Activated CD4-positive, alpha-beta T cell treated with anti-CD3 and anti-CD28 coated beads, Interleukin-2, amount 10 ng/mL, durations not matched to agents 7 days and 5 days (primary cell): ENCODE data around the gene METTL3. TPM values are rescaled to one million over a fixed set of nuclear protein-coding genes. Genes with fewer than 3 reads are reported as not detected.

Experiments used
- CTCF ChIA-PET: fragments of 350-600 bp; sonication (Branson Sonifier 250); formaldehyde crosslinking; loops from one replicate; lab custom pipeline; 2021; ENCODE audit warnings: antibody characterized with exemption; lab: Charles Lee
- POLR2A ChIA-PET: fragments of 350-600 bp; sonication (Branson Sonifier 250); formaldehyde crosslinking; loops from one replicate; lab custom pipeline; 2021; ENCODE audit warnings: antibody characterized with exemption; lab: Charles Lee
- DNase-seq: peaks from one replicate; pipeline ENCODE4 v3.0.0-alpha.2; 2020
- H3K27ac Mint-ChIP-seq: one replicate; pipeline ENCODE4 v1.8.0; 2021; ENCODE audit warnings: mild to moderate bottlenecking, moderate library complexity, mixed read lengths
- H3K27me3 Mint-ChIP-seq: one replicate; pipeline ENCODE4 v1.8.0; 2021; ENCODE audit warnings: mixed read lengths
- H3K36me3 Mint-ChIP-seq: one replicate; pipeline ENCODE4 v1.8.0; 2021; ENCODE audit warnings: low read depth, mixed read lengths
- H3K4me1 Mint-ChIP-seq: one replicate; pipeline ENCODE4 v1.8.0; 2021; ENCODE audit warnings: mixed read lengths
- H3K4me3 Mint-ChIP-seq: one replicate; pipeline ENCODE4 v1.8.0; 2021; ENCODE audit warnings: mild to moderate bottlenecking, moderate library complexity, mixed read lengths
- H3K9me3 Mint-ChIP-seq: one replicate; pipeline ENCODE4 v1.8.0; 2021; ENCODE audit warnings: mixed read lengths
- total RNA-seq, 2 experiments: library from RNA; stranded (reverse); gene quantifications; one replicate each; pipeline ENCODE4 v1.2.3, GENCODE V29; 2021

The METTL3 gene
- total RNA-seq, 2 experiments from 2014 or later: 80.2 to 81.4 TPM

DNA sequence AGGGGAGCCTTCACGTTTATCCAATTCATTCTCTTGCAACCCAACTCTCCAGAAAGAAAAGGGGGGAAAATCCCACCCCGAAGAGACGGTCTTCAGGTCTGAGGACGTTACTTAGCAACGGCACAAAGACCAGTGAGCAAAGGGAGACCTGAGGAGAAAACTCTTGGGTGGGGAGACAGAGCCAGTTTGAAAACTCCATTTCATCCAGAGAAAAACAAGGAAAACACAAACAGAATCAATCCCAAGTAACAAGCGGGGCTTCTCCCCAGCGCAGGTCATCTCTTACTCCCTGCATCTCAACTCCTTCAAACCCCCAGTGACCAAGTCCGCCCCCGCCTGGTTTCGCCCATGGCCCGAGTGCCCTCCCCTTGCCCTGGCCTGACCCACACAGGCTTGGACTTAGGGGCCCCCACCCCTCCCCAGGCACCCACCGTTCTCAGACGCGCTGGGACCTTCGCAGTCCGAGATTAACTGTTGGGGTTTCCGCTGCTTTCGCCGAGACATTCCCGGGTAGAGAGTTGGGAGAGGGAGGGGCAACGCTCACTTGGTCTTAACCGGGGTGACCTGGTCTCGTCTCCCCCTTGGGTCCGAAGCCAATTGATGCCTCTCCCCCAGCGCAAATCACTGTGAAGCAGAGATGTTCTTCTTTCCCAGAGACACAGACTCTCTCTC, 25.4 kb upstream of the METTL3 start:
- no peaks in the 10 kb centered on the region for H3K36me3 Mint-ChIP-seq
- H3K27ac Mint-ChIP-seq: no peak overlapping the region
- H3K9me3 Mint-ChIP-seq: no peaks in the 10 kb centered on the region
- H3K4me3 Mint-ChIP-seq: no peak overlapping the region
- H3K4me1 Mint-ChIP-seq: peaks cover 5% of the 10 kb centered on the region
- H3K27me3 Mint-ChIP-seq: peaks cover 57% of the 10 kb centered on the region
- POLR2A ChIA-PET: no interaction called here
- CTCF ChIA-PET: interaction anchor here (0.5 to 1.1 kb wide), 4 partner anchors 20 to 1475 kb away, joined by 3 to 4 read pairs (median 3); no protein-coding TSS in a partner anchor
- no peak for DNase-seq

DNA sequence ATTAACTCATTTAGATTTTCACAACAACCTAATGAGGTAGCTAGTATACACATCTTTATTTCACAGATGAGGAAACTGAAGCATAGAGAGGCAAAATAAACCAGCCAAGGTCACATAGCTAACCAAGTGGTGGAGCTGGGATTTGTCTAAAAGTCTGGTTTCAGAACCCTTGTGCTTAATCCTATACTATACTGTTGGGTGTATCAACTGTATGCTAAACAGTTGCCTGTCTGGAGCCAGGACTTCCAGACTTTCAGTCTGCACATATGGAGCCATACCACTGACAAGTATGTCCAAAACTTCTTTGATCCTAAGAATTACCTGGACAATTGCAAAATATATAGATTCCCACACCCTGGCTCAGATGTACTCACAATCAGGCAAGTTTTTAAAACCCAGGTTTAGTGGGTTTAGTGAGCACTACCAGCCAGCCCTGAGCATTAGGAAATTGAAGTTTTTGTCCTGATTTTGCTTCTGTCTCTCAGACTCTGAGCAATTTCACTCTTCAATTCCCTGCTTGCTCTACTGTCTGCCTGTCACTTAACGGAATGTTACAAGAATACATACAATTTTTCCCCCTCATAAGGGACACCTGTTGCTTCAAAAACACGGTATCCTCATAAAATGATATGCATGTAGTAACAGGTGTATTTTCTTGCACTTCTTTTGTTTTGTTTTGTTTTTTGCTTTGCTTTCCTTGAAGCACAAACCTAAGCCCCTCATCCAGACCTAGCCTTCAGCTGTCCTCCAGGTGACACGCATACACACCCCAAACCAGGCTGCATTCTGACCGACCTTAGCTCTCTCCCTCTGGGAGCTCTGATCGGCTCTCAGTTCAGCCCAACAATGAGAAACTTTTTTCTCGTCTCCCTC, 24.6 kb upstream of the METTL3 start:
- H3K9me3 Mint-ChIP-seq: no peaks in the 10 kb centered on the region
- H3K27ac Mint-ChIP-seq: no peak overlapping the region
- peaks cover 5% of the 10 kb centered on the region for H3K4me1 Mint-ChIP-seq
- POLR2A ChIA-PET: no interaction called here
- H3K36me3 Mint-ChIP-seq: no peaks in the 10 kb centered on the region
- H3K27me3 Mint-ChIP-seq: peaks cover 57% of the 10 kb centered on the region
- DNase-seq: no peak
- CTCF ChIA-PET: interaction anchor here (0.6 to 1.1 kb wide), 2 partner anchors 64 to 207 kb away, joined by 3 to 4 read pairs; no protein-coding TSS in a partner anchor
- H3K4me3 Mint-ChIP-seq: no peak overlapping the region

DNA sequence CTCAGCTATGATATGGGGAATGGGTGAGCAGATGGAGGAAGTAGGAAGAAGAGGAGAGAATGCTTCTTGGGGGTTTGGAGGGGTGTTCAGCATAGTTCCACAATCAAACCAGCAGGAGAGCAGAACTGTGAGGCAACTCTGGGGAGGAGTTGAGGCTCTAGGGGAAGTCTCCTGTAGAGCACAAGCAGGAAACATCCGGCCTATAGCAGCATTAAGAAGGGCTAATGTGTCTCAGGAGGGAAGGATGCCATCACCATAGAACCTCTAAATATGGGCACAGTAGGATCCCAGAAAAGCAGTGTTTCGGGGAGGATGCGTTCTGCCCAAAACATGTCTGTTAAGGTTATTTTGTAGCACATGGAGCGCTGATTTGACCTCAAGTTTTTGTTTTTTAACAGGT, 23.4 kb upstream of the METTL3 start:
- CTCF ChIA-PET: no interaction called here
- Mint-ChIP-seq H3K4me1 (peaks cover 5% of the 10 kb centered on the region), H3K27ac (no peak overlapping the region), H3K9me3 (no peaks in the 10 kb centered on the region), H3K27me3 (peaks cover 54% of the 10 kb centered on the region), H3K4me3 (no peak overlapping the region), H3K36me3 (no peaks in the 10 kb centered on the region)
- DNase-seq: no peak
- POLR2A ChIA-PET: interaction anchor here (0.6 kb wide), 1 partner anchor 30 kb away, joined by 3 read pairs; no protein-coding TSS in a partner anchor

DNA sequence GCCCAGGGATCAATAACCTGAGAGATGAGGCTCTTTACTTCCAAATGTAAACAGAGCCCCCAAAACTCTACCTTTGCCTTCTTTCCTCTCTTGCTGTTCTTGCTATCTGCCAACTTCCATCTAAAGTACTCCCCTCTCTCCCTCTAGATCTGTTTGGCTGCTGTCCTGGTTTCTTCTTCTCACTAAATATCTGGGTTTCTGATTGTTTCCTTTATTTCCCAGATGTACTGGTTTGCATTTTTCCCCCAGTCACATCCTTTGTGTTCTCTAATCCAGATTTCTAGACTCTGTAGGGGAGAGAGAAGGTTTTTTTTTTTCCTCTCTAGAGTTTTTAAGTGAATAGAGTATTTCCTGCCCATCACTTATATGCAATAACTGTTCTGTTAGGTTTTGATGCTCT, 22.2 kb upstream of the METTL3 start:
- Mint-ChIP-seq H3K27me3 (peaks cover 44% of the 10 kb centered on the region), H3K4me3 (no peak overlapping the region), H3K9me3 (no peaks in the 10 kb centered on the region), H3K36me3 (no peaks in the 10 kb centered on the region), H3K27ac (no peak overlapping the region), H3K4me1 (peaks cover 5% of the 10 kb centered on the region)
- ChIA-PET CTCF (no interaction called here), POLR2A (no interaction called here)
- DNase-seq: no peak

DNA sequence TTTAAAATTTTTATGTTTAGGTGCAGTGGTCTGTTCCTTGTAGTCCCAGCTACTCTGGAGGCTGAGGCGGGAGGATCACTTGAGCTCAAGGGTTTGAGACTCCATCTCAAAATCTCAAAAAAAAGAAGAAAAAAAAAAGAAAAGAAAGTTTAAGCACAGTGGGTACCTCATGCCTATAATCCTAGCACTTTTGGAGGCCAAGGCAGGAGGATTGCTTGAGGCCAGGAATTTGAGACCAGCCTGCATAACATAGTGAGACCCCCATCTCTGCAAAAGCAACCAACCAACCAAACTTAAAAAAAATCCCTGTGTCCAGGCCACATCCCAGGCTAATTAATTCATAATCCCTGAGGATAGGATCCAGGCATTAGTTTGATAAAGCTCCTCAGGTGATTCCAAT, 18.4 kb upstream of the METTL3 start:
- ChIA-PET CTCF (interaction anchor here (1.0 kb wide), 2 partner anchors 19 to 52 kb away, joined by 3 read pairs; partner anchors contain the start of gene METTL3), POLR2A (no interaction called here)
- H3K9me3 Mint-ChIP-seq: no peaks in the 10 kb centered on the region

DNA sequence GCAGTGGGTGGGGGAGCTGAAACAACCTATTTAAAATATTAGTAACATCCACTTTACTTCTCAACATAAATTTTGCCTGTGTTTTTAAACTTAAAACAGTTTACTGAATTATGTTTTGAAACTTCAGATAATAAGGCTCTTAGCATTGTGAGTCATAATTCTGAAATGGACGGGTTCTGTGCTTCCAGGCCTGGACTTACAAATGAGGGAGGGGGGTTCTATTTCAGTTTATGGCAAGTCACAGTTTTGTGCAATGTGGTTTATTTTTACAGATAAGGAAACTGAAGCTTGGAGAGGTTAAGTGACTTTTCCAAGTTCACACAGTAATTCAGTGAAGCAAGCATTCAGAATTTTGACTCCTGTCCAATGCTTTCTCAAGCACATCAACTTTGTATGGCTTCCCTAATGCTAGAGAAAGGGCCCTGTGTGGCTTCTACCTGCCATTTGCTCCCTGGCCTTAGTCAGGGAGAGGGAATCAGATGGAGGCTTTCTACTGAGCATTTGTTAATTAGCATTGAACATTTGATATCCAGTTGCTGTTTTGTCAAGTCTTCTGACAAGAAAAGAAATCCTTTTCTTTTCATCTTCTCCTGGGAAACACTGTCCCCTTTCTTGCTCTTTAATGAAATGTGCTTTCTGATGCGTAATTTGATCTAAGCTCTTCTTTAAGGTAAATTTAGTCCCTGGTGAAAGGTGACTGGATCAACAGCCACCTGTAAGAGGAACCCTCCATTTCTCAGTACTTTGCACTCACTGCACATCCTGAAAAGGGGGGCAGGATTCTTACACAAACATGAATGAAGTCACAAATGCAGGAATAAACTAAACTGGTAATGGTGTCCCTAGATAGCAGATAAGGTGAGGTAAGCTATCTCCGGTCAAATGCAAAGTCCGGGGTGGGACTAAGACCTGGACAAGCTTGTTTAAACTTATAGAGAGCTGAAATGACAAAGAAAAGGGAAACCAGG, 17.5 kb upstream of the METTL3 start:
- no peak for DNase-seq
- Mint-ChIP-seq H3K27ac (no peak overlapping the region), H3K9me3 (no peaks in the 10 kb centered on the region), H3K4me3 (no peak overlapping the region), H3K36me3 (no peaks in the 10 kb centered on the region), H3K4me1 (peaks cover 15% of the 10 kb centered on the region), H3K27me3 (peaks cover 13% of the 10 kb centered on the region)
- ChIA-PET POLR2A (no interaction called here), CTCF (interaction anchor here (1.0 kb wide), 1 partner anchor 18 kb away, joined by 3 read pairs; the partner anchor contains the start of gene METTL3)

More for the DNA sequence above, 18.4 kb upstream of the METTL3 start:
- no peak overlapping the region for H3K27ac Mint-ChIP-seq
- peaks cover 15% of the 10 kb centered on the region for H3K4me1 Mint-ChIP-seq
- H3K36me3 Mint-ChIP-seq: no peaks in the 10 kb centered on the region
- H3K27me3 Mint-ChIP-seq: peaks cover 17% of the 10 kb centered on the region
- H3K4me3 Mint-ChIP-seq: no peak overlapping the region
- DNase-seq: no peak

DNA sequence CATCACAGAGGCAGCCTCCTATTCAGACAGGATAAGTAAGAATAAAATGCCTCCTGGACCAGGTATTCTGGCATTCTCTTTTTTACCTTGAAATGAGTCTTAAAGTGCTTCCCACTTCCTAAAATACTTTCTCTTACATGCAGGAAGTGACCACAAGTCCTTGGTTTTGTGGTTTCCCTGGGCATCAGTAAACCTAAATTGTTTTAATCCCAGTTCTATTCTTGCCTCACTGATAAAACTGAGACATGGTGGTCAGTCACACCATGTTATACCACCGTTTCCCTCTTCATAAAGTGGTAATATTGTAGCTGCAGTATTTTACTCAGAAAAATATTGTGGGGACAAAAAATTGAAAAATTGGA, 16.2 kb upstream of the METTL3 start:
- peaks cover 15% of the 10 kb centered on the region for H3K4me1 Mint-ChIP-seq
- POLR2A ChIA-PET: no interaction called here
- peak overlapping the region; percentile 75 for H3K4me3 Mint-ChIP-seq
- H3K27me3 Mint-ChIP-seq: peaks cover 8% of the 10 kb centered on the region
- DNase-seq: no peak
- no peaks in the 10 kb centered on the region for H3K9me3 Mint-ChIP-seq
- no peaks in the 10 kb centered on the region for H3K36me3 Mint-ChIP-seq
- H3K27ac Mint-ChIP-seq: no peak overlapping the region
- CTCF ChIA-PET: interaction anchor here (0.8 kb wide), 1 partner anchor 68 kb away, joined by 3 read pairs; no protein-coding TSS in a partner anchor

DNA sequence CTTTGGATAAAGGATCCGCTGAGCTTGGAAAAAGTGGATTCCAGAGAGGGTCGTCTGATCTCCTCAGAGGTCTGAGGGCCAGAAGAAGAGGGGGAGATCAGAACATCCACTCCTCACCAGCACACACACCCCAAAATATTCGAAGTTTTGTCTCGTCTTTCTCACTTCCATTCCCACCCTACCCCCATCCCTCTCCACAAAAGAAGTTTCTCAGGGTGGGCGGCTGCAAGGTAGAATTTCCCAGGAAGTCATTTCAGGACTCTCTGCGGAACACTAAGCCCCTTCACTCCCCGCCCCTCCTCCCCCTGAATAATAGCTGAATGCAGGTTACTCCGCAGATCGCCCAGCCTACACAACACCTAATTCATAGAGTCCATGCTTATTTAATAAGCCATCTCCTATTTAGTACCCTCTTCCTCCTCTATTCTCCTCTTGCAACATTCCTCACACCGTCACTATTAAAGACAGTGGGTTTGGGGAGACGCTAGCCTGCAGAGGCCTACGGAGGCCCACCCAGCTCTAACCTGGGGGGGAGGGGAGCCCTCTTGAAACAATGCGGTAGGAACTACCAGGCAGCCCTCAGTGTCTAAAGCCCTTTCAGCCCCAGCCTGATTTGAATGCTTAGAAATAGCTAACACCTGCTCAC, 15.7 kb upstream of the METTL3 start:
- peak overlapping the region; percentile 75 for H3K4me3 Mint-ChIP-seq
- DNase-seq: no peak
- ChIA-PET CTCF (interaction anchor here (0.8 to 1.9 kb wide), 6 partner anchors 16 to 69 kb away, joined by 3 to 9 read pairs (median 5); partner anchors contain the start of genes METTL3, RAB2B and TOX4), POLR2A (no interaction called here)
- no peaks in the 10 kb centered on the region for H3K9me3 Mint-ChIP-seq
- no peak overlapping the region for H3K27ac Mint-ChIP-seq
- H3K27me3 Mint-ChIP-seq: peaks cover 5% of the 10 kb centered on the region
- no peaks in the 10 kb centered on the region for H3K36me3 Mint-ChIP-seq
- peaks cover 15% of the 10 kb centered on the region for H3K4me1 Mint-ChIP-seq

DNA sequence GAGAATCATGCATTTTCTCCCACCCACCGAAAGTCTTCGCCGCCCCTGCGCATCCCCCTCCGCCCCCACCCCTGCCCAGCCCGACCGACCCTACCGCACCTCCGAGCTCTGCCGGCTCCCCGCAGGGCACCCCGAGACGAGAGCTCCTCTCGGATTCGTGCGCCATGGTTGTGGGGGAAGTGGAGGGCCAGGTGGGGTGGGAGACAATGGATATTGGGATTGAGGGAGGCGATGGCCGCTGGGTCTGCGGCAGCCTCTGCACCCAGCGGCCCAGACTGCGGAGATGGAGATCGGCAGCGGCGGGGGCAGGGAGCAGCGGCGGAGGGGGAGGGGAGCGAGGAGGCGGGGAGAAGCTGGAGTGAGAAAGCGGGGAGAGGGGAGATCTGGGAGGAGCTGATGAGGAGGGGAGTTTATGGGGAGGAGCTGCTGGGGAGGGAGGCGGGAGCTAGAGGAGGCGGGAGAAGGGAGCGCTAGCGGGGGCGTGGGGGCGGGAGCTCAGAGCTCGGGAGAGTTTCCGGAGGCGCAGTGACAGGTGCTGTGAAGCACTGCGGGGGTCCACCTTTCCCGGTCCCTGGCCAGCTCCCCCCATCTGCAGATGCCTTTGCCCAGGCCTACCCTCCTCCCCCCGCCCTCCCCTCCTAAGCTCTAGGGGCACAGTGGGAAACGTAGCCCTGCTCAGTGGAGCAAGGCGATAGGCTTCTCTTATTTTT, 15.0 kb upstream of the METTL3 start, which contains the start of gene SALL2:
SALL2 (minus strand) TSS at position 385 of the 710 bp plus-strand sequence; CDS start at position 166, 219 bp downstream.
- Mint-ChIP-seq H3K9me3 (no peaks in the 10 kb centered on the region), H3K4me1 (peaks cover 15% of the 10 kb centered on the region), H3K4me3 (peak within 1 kb of the TSS; percentile 75), H3K36me3 (no peaks in the 10 kb centered on the region), H3K27me3 (peaks cover 5% of the 10 kb centered on the region), H3K27ac (peak within 1 kb of the TSS; percentile 79)
- CTCF ChIA-PET: interaction anchor here (0.7 to 1.9 kb wide), 9 partner anchors 8 to 69 kb away, joined by 3 to 9 read pairs (median 3); partner anchors contain the start of genes METTL3, RAB2B and TOX4
- DNase-seq: peak; percentile 62
- POLR2A ChIA-PET: no interaction called here

DNA sequence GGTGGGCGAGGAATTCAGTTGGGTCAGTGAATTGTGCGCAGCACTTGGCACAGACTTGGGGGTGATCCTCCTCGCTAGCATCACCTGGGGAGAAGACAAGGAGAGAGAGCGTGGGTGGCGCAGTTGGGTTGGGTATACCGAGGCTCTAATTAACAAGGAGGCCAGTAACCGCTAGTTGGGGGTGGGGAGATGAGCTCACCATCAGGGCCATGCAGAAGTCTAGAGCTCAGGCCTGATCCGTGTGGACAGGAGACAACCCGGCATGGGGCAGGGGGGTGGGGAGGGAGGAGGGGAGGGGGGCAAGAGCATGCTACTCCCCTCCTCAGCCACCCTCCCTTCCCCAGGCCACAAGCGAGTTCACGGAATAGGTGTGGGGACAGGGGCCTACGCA, 14.4 kb upstream of the METTL3 start:
- H3K4me3 Mint-ChIP-seq: peak overlapping the region; percentile 75
- H3K9me3 Mint-ChIP-seq: no peaks in the 10 kb centered on the region
- POLR2A ChIA-PET: no interaction called here
- H3K27me3 Mint-ChIP-seq: peaks cover 5% of the 10 kb centered on the region
- CTCF ChIA-PET: interaction anchor here (0.7 to 1.9 kb wide), 7 partner anchors 8 to 68 kb away, joined by 3 to 9 read pairs (median 4); partner anchors contain the start of genes METTL3, RAB2B and TOX4
- H3K4me1 Mint-ChIP-seq: peaks cover 17% of the 10 kb centered on the region
- no peak for DNase-seq
- H3K27ac Mint-ChIP-seq: peak overlapping the region; percentile 79
- H3K36me3 Mint-ChIP-seq: no peaks in the 10 kb centered on the region
